IgD-negative memory B cell (primary cell): ENCODE data around the gene AKAP17A. TPM values are rescaled to one million over a fixed set of nuclear protein-coding genes. Genes with fewer than 3 reads are reported as not detected.

Experiments used
- H3K27ac Mint-ChIP-seq, 3 donors: one replicate each; pipeline ENCODE4 v1.8.0; 2020 to 2022; ENCODE audit warnings: mild to moderate bottlenecking in 3 of 3, mixed read lengths in 3 of 3, moderate library complexity in 1 of 3
- H3K27me3 Mint-ChIP-seq: one replicate; pipeline ENCODE4 v1.8.0; 2021; ENCODE audit warnings: mixed read lengths
- H3K36me3 Mint-ChIP-seq: one replicate; pipeline ENCODE4 v1.8.0; 2020; ENCODE audit warnings: mild to moderate bottlenecking, mixed read lengths
- H3K4me1 Mint-ChIP-seq, 3 donors: one replicate each; pipeline ENCODE4 v1.8.0; 2020 to 2022; ENCODE audit warnings: mixed read lengths in 3 of 3, mild to moderate bottlenecking in 1 of 3
- H3K4me3 Mint-ChIP-seq, 4 donors: one replicate each; pipeline ENCODE4 v1.8.0; 2020 to 2022; ENCODE audit warnings: mild to moderate bottlenecking in 4 of 4, mixed read lengths in 4 of 4, moderate library complexity in 3 of 4
- H3K9me3 Mint-ChIP-seq, 3 donors: one replicate each; pipeline ENCODE4 v1.8.0; 2020 to 2021; ENCODE audit warnings: mixed read lengths in 3 of 3, mild to moderate bottlenecking in 1 of 3
- polyA plus RNA-seq: library from polyadenylated mRNA; unstranded; fragments of 300-500 nt; fragmentation: Illumina TruSeq; gene quantifications from one replicate; pipeline ENCODE4 v1.2.3, GENCODE V29; 2021

AKAP17A gene
- polyA plus RNA-seq, 1 donor from 2014 or later: 58.8 TPM

GRCh38 chrX:1595711-1596060, 4.3 kb downstream of the AKAP17A start:
- Mint-ChIP-seq H3K36me3 (peaks cover 2% of the 10 kb centered on the region), H3K27me3 (no peaks in the 10 kb centered on the region), H3K9me3 (no peaks in the 10 kb centered on the region), H3K4me1 (peaks cover 7 to 16% (median 7%) of the 10 kb centered on the region in 3 donors), H3K4me3 (peak overlapping the region in 2 of 4 donors; percentile 60 to 65), H3K27ac (peak overlapping the region in 1 of 3 donors; percentile 68)

- H3K4me1 Mint-ChIP-seq: peaks cover 7 to 16% (median 7%) of the 10 kb centered on the region in 3 donors
- peak overlapping the region in 1 of 4 donors; percentile 12 for H3K4me3 Mint-ChIP-seq
- peaks cover 5% of the 10 kb centered on the region for H3K36me3 Mint-ChIP-seq
- no peaks in the 10 kb centered on the region for H3K27me3 Mint-ChIP-seq
- no peak overlapping the region for H3K27ac Mint-ChIP-seq
- no peaks in the 10 kb centered on the region for H3K9me3 Mint-ChIP-seq
Observed at GRCh38 chrX:1596676-1597344, 5.4 kb downstream of the AKAP17A start.

- peaks cover 7 to 15% (median 7%) of the 10 kb centered on the region in 3 donors for H3K4me1 Mint-ChIP-seq
- no peak overlapping the region for H3K27ac Mint-ChIP-seq
- H3K27me3 Mint-ChIP-seq: no peaks in the 10 kb centered on the region
- no peaks in the 10 kb centered on the region for H3K9me3 Mint-ChIP-seq
- H3K4me3 Mint-ChIP-seq: peak overlapping the region in 1 of 4 donors; percentile 32
- peaks cover 11% of the 10 kb centered on the region for H3K36me3 Mint-ChIP-seq
Observed at GRCh38 chrX:1597345-1598020, 6.1 kb downstream of the AKAP17A start.

GRCh38 chrX:1598021-1598875, 6.8 kb downstream of the AKAP17A start:
- no peaks in the 10 kb centered on the region for H3K9me3 Mint-ChIP-seq
- peak overlapping the region in 1 of 4 donors; percentile 32 for H3K4me3 Mint-ChIP-seq
- H3K4me1 Mint-ChIP-seq: peaks cover 0 to 8% (median 1%) of the 10 kb centered on the region in 3 donors
- H3K36me3 Mint-ChIP-seq: peaks cover 11% of the 10 kb centered on the region
- H3K27me3 Mint-ChIP-seq: no peaks in the 10 kb centered on the region
- peak overlapping the region in 1 of 3 donors; percentile 68 for H3K27ac Mint-ChIP-seq

GRCh38 chrX:1598876-1599790, 7.7 kb downstream of the AKAP17A start:
- Mint-ChIP-seq H3K9me3 (no peaks in the 10 kb centered on the region), H3K36me3 (peaks cover 11% of the 10 kb centered on the region), H3K4me3 (peak overlapping the region in 2 of 4 donors; percentile 32 to 84), H3K27ac (no peak overlapping the region), H3K4me1 (peaks cover 0 to 7% (median 1%) of the 10 kb centered on the region in 3 donors), H3K27me3 (no peaks in the 10 kb centered on the region)

- peaks cover 0 to 8% (median 1%) of the 10 kb centered on the region in 3 donors for H3K4me1 Mint-ChIP-seq
- no peaks in the 10 kb centered on the region for H3K27me3 Mint-ChIP-seq
- no peaks in the 10 kb centered on the region for H3K9me3 Mint-ChIP-seq
- peaks cover 13% of the 10 kb centered on the region for H3K36me3 Mint-ChIP-seq
- no peak overlapping the region for H3K4me3 Mint-ChIP-seq
- no peak overlapping the region for H3K27ac Mint-ChIP-seq
Observed at GRCh38 chrX:1599791-1600405, 8.5 kb downstream of the AKAP17A start.

GRCh38 chrX:1600406-1601050, 9.1 kb downstream of the AKAP17A start:
- no peaks in the 10 kb centered on the region for H3K27me3 Mint-ChIP-seq
- no peak overlapping the region for H3K27ac Mint-ChIP-seq
- H3K9me3 Mint-ChIP-seq: no peaks in the 10 kb centered on the region
- H3K36me3 Mint-ChIP-seq: peaks cover 15% of the 10 kb centered on the region
- H3K4me1 Mint-ChIP-seq: peaks cover 0 to 4% (median 3%) of the 10 kb centered on the region in 3 donors
- peak overlapping the region in 1 of 4 donors; percentile 37 for H3K4me3 Mint-ChIP-seq

GRCh38 chrX:1601051-1601767, 9.8 kb downstream of the AKAP17A start:
- Mint-ChIP-seq H3K27ac (no peak overlapping the region), H3K4me1 (peaks cover 0 to 4% (median 3%) of the 10 kb centered on the region in 3 donors), H3K36me3 (peaks cover 16% of the 10 kb centered on the region), H3K9me3 (no peaks in the 10 kb centered on the region), H3K27me3 (no peaks in the 10 kb centered on the region), H3K4me3 (no peak overlapping the region)

GRCh38 chrX:1601768-1602085, 10.3 kb downstream of the AKAP17A start:
- no peak overlapping the region for H3K4me3 Mint-ChIP-seq
- no peaks in the 10 kb centered on the region for H3K27me3 Mint-ChIP-seq
- peaks cover 0 to 4% (median 3%) of the 10 kb centered on the region in 3 donors for H3K4me1 Mint-ChIP-seq
- no peak overlapping the region for H3K27ac Mint-ChIP-seq
- H3K9me3 Mint-ChIP-seq: no peaks in the 10 kb centered on the region
- peaks cover 16% of the 10 kb centered on the region for H3K36me3 Mint-ChIP-seq

- Mint-ChIP-seq H3K27me3 (no peaks in the 10 kb centered on the region), H3K4me1 (peaks cover 0 to 4% (median 3%) of the 10 kb centered on the region in 3 donors), H3K9me3 (no peaks in the 10 kb centered on the region), H3K4me3 (no peak overlapping the region), H3K36me3 (peaks cover 14% of the 10 kb centered on the region), H3K27ac (no peak overlapping the region)
Observed at GRCh38 chrX:1602299-1602698, 10.9 kb downstream of the AKAP17A start.

- H3K4me1 Mint-ChIP-seq: peaks cover 0 to 8% (median 6%) of the 10 kb centered on the region in 3 donors
- peaks cover 13% of the 10 kb centered on the region for H3K36me3 Mint-ChIP-seq
- no peak overlapping the region for H3K27ac Mint-ChIP-seq
- H3K9me3 Mint-ChIP-seq: no peaks in the 10 kb centered on the region
- H3K4me3 Mint-ChIP-seq: no peak overlapping the region
- no peaks in the 10 kb centered on the region for H3K27me3 Mint-ChIP-seq
Observed at GRCh38 chrX:1606496-1606895, 15.1 kb downstream of the AKAP17A start.

GRCh38 chrX:1609311-1609710, 17.9 kb downstream of the AKAP17A start:
- no peaks in the 10 kb centered on the region for H3K27me3 Mint-ChIP-seq
- H3K27ac Mint-ChIP-seq: no peak overlapping the region
- peaks cover 3% of the 10 kb centered on the region for H3K36me3 Mint-ChIP-seq
- H3K4me3 Mint-ChIP-seq: no peak overlapping the region
- no peaks in the 10 kb centered on the region for H3K9me3 Mint-ChIP-seq
- H3K4me1 Mint-ChIP-seq: peaks cover 0 to 12% (median 3%) of the 10 kb centered on the region in 3 donors

- H3K4me1 Mint-ChIP-seq: peaks cover 0 to 12% (median 3%) of the 10 kb centered on the region in 3 donors
- H3K27me3 Mint-ChIP-seq: no peaks in the 10 kb centered on the region
- no peak overlapping the region for H3K4me3 Mint-ChIP-seq
- H3K27ac Mint-ChIP-seq: peak overlapping the region in 1 of 3 donors; percentile 25
- peaks cover 2% of the 10 kb centered on the region for H3K36me3 Mint-ChIP-seq
- no peaks in the 10 kb centered on the region for H3K9me3 Mint-ChIP-seq
Observed at GRCh38 chrX:1609762-1610161, 18.4 kb downstream of the AKAP17A start.
